HG02623 (cell line): ENCODE measurements around the gene SIRPD.
"Not testable (repeated sequence)": the region's sequence is repeated elsewhere in the genome, so short reads cannot be mapped to it uniquely, and the experiment has no call there.

Experiments
- ATAC-seq: cut with Tn5 transposase; IDR thresholded peaks from one replicate; pipeline ENCODE4 v1.9.1; 2021; ENCODE audit warnings: moderate library complexity; ENCODE audit not compliant: unreplicated experiment

Gene SIRPD

DNA sequence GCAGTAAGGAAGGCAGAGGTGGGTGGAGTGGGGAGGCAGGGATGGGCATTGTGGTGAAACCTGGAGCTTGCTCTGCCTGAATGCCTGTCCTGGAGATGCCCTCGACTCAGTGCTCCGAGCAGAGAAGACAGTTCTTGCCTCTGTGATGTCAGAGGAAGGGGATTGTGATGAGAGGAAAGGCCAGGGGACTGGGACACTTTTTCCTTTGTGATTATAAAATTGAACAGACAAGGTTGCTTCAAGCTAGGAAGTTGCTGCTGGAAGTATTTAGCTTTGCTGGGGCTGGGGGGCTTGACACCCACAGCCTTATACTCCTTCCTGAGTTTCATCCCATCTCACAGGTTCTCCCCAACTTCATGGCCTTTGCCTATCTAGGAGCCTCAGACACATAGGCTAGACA is at the start of gene SIRPD:
Gene SIRPD, minus strand, starts transcription at position 101 of the 400 bp plus-strand sequence. Its CDS starts 52 bp downstream, at position 49.
- no peak for ATAC-seq

DNA sequence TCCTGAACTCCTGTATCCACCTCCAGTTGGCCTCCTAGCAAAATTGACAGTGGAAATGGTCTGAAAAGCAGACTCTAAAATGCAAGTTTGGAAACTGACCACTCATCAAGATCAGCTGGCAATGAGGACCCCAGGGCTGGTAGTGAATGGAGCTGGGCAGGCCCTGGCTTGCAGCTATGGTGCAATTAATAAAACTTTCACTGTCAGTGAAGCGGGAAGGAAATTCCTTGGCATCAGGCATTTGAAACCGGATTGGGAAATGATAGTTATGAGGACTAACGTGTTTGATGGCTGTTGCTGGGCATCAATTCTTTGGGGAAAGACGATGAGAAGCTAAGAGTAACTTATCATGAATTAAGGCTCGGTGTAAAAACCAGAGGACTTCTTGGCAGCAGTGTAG is 43.2 kb upstream of the SIRPD start:
- no peak for ATAC-seq

GRCh38 chr20:1595333-1595732 is 37.8 kb upstream of the SIRPD start:
- ATAC-seq: no peak

DNA sequence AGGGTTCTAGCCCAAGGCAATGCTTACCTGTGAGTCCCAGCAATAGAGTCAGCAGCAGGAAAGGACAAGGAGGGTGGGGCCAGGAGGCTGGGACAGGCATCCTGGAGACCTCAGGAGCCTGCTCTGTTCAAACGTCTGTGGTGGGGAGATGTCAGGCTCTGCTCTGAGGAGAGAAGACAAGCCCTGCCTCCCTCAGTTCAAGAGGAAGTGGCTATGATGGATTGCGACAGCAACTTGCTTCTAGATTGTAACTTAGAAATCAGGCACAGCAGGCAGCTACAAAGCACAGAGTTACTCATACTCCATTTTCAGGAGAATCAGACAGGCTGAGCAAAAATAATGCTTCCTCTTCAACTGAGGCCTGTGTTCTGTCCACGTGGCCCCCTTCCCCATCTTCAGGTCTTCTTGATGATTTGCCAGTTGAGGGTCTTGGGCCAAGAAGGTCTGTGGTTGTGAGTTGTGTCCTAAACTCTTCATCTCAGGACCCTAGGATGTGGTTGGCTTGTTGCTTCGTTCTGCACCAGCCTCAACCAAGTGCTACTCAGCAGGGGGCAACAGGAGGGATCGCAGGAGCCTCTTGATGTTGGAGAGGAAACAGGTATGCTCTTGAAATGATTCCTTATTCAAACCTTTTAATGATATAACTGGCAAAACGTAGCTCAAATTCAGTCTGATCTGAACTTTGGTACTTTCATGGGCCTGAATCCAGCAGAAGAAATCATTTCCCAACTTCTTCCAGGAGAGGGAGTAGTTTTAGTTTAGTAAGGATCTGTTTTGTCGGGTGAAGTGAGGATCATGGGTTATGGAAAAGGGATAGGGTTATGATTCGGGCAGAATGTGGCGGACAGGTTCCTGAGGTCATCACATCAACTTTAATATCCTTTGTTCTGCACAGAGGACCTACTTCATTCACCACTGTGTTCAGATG is 31.3 kb upstream of the SIRPD start:
- no peak for ATAC-seq

DNA sequence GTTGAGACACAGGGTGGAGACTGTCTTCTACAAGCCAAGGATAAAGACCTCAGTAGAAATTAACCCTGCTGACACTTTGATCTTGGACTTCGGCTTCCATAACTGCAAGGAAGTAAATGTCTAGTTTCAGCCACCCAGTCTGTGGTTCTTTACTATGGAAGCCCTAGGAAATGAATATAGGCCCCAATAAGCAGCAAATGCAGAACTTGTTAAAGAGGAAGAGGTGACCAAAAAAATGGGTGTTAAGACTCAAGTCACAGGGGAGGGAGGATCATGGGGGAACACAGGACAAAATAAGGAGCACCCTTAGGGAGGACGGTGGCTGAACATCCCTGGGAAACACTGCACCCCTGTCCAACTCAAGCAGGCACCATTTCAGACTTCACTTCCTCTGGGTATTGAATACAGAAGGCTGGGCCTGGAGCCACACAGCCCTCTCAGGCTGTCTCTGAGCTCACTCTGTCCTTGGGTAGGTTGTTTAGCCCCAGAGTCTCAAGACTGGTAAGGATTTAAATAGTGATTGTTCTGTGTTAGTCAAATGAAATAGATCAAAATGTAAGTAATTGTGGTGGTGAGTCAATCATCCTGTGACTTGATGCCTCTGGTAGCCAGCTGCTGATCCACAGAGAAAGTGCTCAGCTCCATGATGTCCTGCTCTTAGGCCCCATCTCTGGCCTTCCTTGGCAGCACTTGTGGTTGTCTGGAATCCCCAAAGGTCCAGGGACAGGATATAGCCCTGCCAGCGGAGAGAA is 30.5 kb upstream of the SIRPD start:
- no peak for ATAC-seq

DNA sequence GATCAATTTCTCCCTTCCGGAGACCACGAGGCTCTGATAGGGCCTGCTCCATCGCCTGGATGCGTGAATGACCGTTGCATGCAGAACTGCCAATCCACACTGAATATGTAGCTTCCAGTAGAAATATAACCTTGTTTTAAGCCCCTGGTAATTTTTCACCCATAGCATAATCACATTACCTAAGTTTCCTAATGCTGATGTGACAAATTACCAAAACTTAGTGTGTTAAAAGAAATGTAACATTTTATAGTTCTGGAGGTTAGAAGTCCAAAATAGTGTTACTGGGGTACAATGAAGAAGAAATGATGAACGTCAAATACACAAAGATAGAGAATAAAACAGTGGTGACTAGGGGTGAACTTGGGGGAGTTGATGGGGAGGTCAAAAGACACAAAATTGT is 22.0 kb upstream of the SIRPD start:
- no peak for ATAC-seq

GRCh38 chr20:1577906-1578305 is 20.4 kb upstream of the SIRPD start:
- no peak for ATAC-seq

DNA sequence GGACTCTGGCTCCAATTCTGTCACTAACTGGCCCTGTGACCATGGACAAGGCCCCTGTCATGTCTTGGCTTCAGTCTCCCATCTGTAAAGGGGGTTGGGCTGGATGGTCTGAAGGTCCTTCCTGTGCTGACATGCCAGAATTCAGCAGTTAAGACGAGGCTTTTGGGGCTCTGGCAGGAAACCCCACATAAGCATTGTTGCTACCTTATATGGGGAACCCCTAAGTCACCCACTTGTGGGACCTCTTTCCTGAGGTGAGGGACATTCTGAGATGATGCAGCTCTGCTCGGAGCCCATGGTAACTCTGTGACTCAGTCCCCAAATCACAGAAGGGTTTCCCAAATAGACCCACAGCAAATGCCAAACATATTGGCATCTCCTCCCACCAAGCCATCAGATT is 19.8 kb upstream of the SIRPD start:
- ATAC-seq: not testable (repeated sequence)

- no peak for ATAC-seq
Observed at GRCh38 chr20:1576641-1577040, 19.1 kb upstream of the SIRPD start.

DNA sequence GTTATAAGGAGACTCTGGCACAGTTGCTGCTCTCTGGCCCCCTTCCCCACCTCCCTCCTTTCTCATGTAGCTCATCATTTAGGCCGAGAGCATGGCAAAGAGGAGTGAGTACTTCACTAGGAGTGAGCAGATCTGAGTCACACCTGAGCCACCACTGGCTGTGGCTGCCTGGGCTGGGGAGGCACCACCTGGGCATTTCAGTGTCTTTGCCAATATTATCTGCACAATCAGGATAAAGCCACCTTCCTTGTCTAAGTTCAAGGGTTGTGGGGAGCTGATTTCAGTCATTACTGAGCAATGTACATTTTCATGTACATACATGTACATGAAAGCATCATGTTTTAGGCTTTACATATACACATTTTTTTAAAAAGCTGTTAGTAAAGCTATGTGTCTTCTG is 18.5 kb upstream of the SIRPD start:
- not testable (repeated sequence) for ATAC-seq

GRCh38 chr20:1571583-1571982 is 14.1 kb upstream of the SIRPD start:
- not testable (repeated sequence) for ATAC-seq

GRCh38 chr20:1569415-1569881 is 11.9 kb upstream of the SIRPD start:
- no peak for ATAC-seq

GRCh38 chr20:1568163-1568490 is 10.6 kb upstream of the SIRPD start:
- ATAC-seq: no peak

DNA sequence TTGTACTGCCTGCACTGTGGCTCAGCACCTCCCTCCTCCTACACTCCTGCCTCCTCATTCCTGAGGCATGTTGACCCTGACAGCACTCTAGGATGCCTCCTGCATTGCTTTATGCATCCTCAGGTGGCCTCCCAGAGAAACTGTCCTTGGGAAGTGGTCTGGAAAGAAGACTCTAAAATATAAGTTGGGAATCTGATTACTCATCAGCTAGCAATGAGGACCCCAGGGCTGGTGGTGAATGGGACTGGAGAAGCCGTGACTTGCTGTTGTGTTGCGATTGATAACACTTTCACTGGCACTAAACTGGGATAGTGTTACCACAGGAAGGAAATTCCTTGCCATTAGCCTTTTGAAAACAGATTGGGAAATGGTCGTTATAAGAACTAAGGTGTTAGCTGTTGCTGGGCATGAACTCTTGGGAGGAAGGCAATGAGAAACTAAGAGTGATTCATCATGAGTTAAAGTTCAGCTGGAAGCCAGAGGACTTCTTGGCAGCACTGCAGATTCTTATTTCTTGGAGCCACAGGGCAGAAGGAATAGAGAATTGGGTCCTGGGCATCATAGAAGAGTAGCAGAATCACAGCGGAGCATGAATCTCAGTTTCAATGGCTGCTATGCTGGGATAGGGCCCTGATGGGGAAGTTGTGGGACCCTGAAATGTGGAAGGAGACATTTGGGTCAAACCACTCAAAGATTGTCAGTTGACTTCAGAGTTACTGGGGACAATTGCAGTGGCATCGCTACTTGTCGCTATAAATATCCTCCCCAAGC is 10.1 kb upstream of the SIRPD start:
- no peak for ATAC-seq

- ATAC-seq: no peak
Observed at GRCh38 chr20:1566701-1567100, 9.2 kb upstream of the SIRPD start.

DNA sequence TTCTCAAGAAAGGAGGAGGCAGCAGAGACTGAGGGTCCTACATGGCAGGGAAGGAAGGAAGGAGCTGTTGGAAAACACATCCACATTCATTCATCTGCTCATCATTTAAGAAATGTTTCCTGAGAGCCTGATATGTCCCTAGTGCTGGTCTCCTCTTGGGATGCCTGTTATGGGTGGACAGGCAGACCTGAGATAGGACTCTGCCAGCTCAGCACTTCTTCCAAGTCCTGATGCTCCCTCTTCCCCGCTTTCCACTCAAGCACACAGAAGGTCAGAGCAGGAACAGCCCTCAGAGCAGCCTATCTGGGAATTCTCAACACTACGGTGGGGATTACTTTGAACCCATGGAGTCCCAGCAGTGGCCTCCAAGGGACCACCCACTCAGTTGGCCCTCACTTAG is 8.0 kb upstream of the SIRPD start:
- no peak for ATAC-seq

DNA sequence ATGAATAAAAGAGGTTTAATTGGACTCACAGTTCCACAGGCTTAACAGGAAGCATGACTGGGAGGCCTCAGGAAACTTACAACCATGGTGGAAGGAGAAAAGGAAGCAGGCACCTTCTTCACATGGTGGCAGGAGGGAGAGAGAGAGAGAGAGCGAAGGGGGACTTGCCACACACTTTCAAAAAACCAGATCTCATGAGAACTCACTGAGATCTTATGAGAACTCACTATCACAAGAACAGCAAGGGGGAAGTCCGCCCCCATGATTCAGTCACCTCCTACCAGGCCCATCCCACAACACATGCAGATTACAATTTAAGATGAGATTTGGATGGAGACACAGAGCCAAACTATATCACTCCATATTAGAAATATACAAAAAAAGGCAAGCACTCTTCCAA is 6.1 kb upstream of the SIRPD start:
- ATAC-seq: no peak

DNA sequence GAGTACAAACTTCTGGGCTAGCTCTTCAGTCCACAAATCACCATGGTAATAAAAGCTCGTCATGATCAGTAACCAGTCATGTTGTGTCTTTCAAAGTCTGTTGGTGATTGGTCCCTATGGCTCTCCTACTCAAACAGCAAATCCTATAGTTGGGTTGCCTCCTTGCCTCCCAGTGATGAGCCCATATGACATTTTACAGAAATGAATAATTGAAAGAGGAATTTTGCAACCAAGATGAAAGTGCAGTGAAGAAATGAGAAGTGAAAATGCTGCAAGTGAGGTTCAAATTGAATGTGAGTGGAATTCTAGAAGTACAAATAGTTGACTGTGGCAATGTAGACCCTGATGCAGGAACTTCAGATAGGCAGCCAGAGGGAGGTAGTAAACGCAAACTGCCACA is 5.1 kb upstream of the SIRPD start:
- ATAC-seq: no peak

- ATAC-seq: no peak
Observed at GRCh38 chr20:1561350-1561749, 3.8 kb upstream of the SIRPD start.

DNA sequence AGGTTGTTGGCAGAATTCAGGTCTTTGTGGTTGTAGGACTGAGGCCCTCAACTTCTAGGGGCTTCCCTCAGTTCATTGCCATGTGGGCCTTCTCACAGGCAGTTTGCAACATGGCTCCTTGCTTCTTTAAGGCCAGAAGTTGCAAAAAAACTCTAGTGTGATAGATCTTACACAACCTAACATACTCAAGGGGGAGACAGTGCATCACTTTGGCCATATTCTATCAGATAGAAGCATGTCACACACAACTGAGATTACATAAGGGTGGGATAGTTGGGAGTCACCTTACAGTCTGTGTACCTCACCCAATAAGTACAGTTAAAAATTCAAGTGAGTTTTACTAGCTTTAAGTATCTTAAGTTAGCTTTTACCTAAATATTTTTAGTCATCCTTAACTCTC is 1.6 kb downstream of the SIRPD start:
- no peak for ATAC-seq

DNA sequence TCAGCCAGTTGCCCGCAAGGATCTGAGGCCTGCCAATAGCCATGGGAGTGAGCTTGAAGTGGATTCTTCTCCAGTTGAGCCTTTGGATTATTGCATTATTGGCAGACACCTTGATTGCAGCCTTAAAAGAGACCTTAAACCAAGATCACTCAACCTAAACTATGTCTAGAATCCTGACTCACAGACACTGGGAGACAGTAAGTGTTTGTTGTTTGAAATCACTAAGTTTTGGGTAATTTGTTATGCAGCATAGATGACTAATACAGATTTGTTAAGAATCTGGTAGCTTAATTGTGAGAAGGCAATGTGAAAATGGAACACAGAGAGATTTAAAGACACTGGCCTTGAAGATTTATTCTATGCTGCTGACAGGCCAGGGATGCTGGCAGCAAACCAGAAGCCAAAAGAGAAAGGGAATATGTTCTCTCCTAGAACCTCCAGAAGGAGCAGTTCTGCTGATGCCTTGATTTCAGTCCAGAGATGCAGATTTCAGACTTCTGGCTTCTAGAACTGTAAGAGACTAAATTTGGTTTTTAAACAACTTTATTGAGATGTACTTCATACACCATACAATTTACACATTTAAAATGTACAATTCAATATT is 17.6 kb downstream of the SIRPD start:
- ATAC-seq: no peak
